Common myeloid progenitor, CD34-positive (primary cell): ENCODE data around the gene OR13J1.

Experiments
- CTCF ChIA-PET: fragments of 350-600 bp; sonication (Branson Sonifier 250); formaldehyde crosslinking; loops from one replicate; lab custom pipeline; 2021; ENCODE audit warnings: antibody characterized with exemption; lab: Charles Lee
- POLR2A ChIA-PET: fragments of 350-600 bp; sonication (Branson Sonifier 250); formaldehyde crosslinking; loops from one replicate; lab custom pipeline; 2021; ENCODE audit warnings: antibody characterized with exemption; lab: Charles Lee
- DNase-seq, 3 donors: peaks; one replicate each; pipeline versions ENCODE4 v3.0.0 to v3.0.0-alpha.2; 2013
- H3K27ac ChIP-seq, 2 experiments: 1 replicate in 1 of 2; 2 replicates in 1 of 2; pipeline ENCODE4 v1.7.0; 2013; ENCODE audit warnings: inconsistent platforms in 2 of 2, low read length in 2 of 2, mild to moderate bottlenecking in 2 of 2, low read depth in 1 of 2, moderate library complexity in 1 of 2; ENCODE audit not compliant: severe bottlenecking in 2 of 2, insufficient read depth in 1 of 2, poor library complexity in 1 of 2
- H3K27me3 ChIP-seq, 5 experiments: replicated peaks in 2 of 5; 1 replicate in 3 of 5; 2 replicates in 2 of 5; pipeline versions ENCODE4 v1.6.1 to v1.7.0; 2013; ENCODE audit warnings: low read length in 4 of 5, mild to moderate bottlenecking in 2 of 5, moderate library complexity in 2 of 5, inconsistent platforms in 1 of 5; ENCODE audit not compliant: insufficient read depth in 5 of 5, control insufficient read depth in 4 of 5
- H3K36me3 ChIP-seq, 4 experiments: 1 replicate in 2 of 4; 2 replicates in 2 of 4; pipeline versions ENCODE4 v1.6.1 to v1.7.0; 2013; ENCODE audit warnings: low read length in 3 of 4, control low read depth in 1 of 4, mild to moderate bottlenecking in 1 of 4; ENCODE audit not compliant: control insufficient read depth in 4 of 4, insufficient read depth in 4 of 4
- H3K4me1 ChIP-seq, 4 experiments: 1 replicate in 3 of 4; 2 replicates in 1 of 4; pipeline versions ENCODE4 v1.6.1 to v1.7.1; 2013; ENCODE audit warnings: low read length in 3 of 4, mild to moderate bottlenecking in 3 of 4, control low read depth in 1 of 4, inconsistent platforms in 1 of 4, moderate library complexity in 1 of 4; ENCODE audit not compliant: control insufficient read depth in 4 of 4, insufficient read depth in 4 of 4; ENCODE audit errors: control extremely low read depth in 1 of 4
- H3K4me3 ChIP-seq, 7 experiments: 1 replicate in 4 of 7; 2 replicates in 3 of 7; pipeline versions ENCODE4 v1.5.1 to v1.7.0; 2013; ENCODE audit warnings: mild to moderate bottlenecking in 7 of 7, low read length in 6 of 7, moderate library complexity in 6 of 7, inconsistent platforms in 2 of 7, low read depth in 2 of 7, control low read depth in 1 of 7; ENCODE audit not compliant: insufficient read depth in 4 of 7, control insufficient read depth in 1 of 7; ENCODE audit errors: extremely low read depth in 1 of 7
- H3K9me3 ChIP-seq, 5 experiments: 1 replicate in 4 of 5; 2 replicates in 1 of 5; pipeline versions ENCODE4 v1.6.1 to v1.7.1; 2013; ENCODE audit warnings: low read length in 4 of 5, mild to moderate bottlenecking in 2 of 5, inconsistent platforms in 1 of 5, low read depth in 1 of 5, moderate library complexity in 1 of 5; ENCODE audit not compliant: control insufficient read depth in 4 of 5, insufficient read depth in 2 of 5; ENCODE audit errors: control extremely low read depth in 1 of 5
- WGBS: methylation state at CpG from one replicate; pipeline ENCODE4 v1.1.5; 2013; ENCODE audit not compliant: insufficient coverage; 5-methylcytosine and 5-hydroxymethylcytosine counted together

The OR13J1 gene

GRCh38 chr9:35908504-35909125, 38.4 kb upstream of the OR13J1 start:
- Histone ChIP-seq H3K27me3 (peaks cover 0 to 3% (median 0%) of the 10 kb centered on the region in 5 experiments), H3K9me3 (no peaks in the 10 kb centered on the region), H3K36me3 (no peaks in the 10 kb centered on the region), H3K27ac (no peak overlapping the region), H3K4me1 (peaks cover 2 to 66% (median 51%) of the 10 kb centered on the region in 4 experiments), H3K4me3 (no peak overlapping the region)
- DNase-seq: no peak
- 96% methylated on average over 5 of the region's 9 CpGs for WGBS
- ChIA-PET POLR2A (no interaction called here), CTCF (interaction anchor here (0.7 to 9.6 kb wide), 2 partner anchors 35 to 46 kb away, joined by 3 to 104 read pairs; no protein-coding TSS in a partner anchor)

GRCh38 chr9:35907711-35908503, 37.7 kb upstream of the OR13J1 start:
- H3K4me3 ChIP-seq: peak overlapping the region in 1 of 7 experiments; percentile 20
- H3K4me1 ChIP-seq: peaks cover 2 to 66% (median 52%) of the 10 kb centered on the region in 4 experiments
- H3K36me3 ChIP-seq: no peaks in the 10 kb centered on the region
- DNase-seq: peak; percentile 69 to 85 (median 82)
- CTCF ChIA-PET: interaction anchor here (0.8 to 9.6 kb wide), 3 partner anchors 12 to 35 kb away, joined by 3 to 104 read pairs (median 3); no protein-coding TSS in a partner anchor
- peaks cover 0 to 3% (median 0%) of the 10 kb centered on the region in 5 experiments for H3K27me3 ChIP-seq
- 22% methylated on average over 10 of the region's 13 CpGs for WGBS
- POLR2A ChIA-PET: no interaction called here
- no peaks in the 10 kb centered on the region for H3K9me3 ChIP-seq
- H3K27ac ChIP-seq: no peak overlapping the region

- no peak overlapping the region for H3K27ac ChIP-seq
- peaks cover 0 to 3% (median 0%) of the 10 kb centered on the region in 5 experiments for H3K27me3 ChIP-seq
- H3K4me1 ChIP-seq: peaks cover 2 to 66% (median 52%) of the 10 kb centered on the region in 4 experiments
- ChIA-PET POLR2A (no interaction called here), CTCF (interaction anchor here (0.7 to 9.6 kb wide), 5 partner anchors 11 to 62 kb away, joined by 3 to 104 read pairs (median 3); no protein-coding TSS in a partner anchor)
- H3K9me3 ChIP-seq: no peaks in the 10 kb centered on the region
- WGBS: 84% methylated on average over 11 of the region's 14 CpGs
- no peak overlapping the region for H3K4me3 ChIP-seq
- no peaks in the 10 kb centered on the region for H3K36me3 ChIP-seq
- no peak for DNase-seq
These were observed 36.9 kb upstream of the OR13J1 start for GRCh38 chr9:35906923-35907699.

GRCh38 chr9:35905912-35906679, 35.9 kb upstream of the OR13J1 start, which contains the start of gene HRCT1:
HRCT1 (plus strand) TSS chr9:35906202; CDS start chr9:35906288, 86 bp downstream.
- ChIA-PET POLR2A (no interaction called here), CTCF (interaction anchor here (0.7 to 9.6 kb wide), 8 partner anchors 14 to 148 kb away, joined by 3 to 104 read pairs (median 3); partner anchors contain the start of gene FAM221B)
- H3K9me3 ChIP-seq: no peaks in the 10 kb centered on the region
- no peak for DNase-seq
- H3K27ac ChIP-seq: no peak within 1 kb of the TSS
- H3K4me3 ChIP-seq: no peak within 1 kb of the TSS
- peaks cover 2 to 56% (median 44%) of the 10 kb centered on the region in 4 experiments for H3K4me1 ChIP-seq
- WGBS: 86% methylated on average over 17 of the region's 30 CpGs
- peaks cover 0 to 3% (median 0%) of the 10 kb centered on the region in 5 experiments for H3K27me3 ChIP-seq
- H3K36me3 ChIP-seq: no peaks in the 10 kb centered on the region

- Histone ChIP-seq H3K27me3 (peaks cover 0 to 3% (median 0%) of the 10 kb centered on the region in 5 experiments), H3K27ac (no peak overlapping the region), H3K36me3 (no peaks in the 10 kb centered on the region), H3K4me3 (no peak overlapping the region), H3K4me1 (peaks cover 2 to 48% (median 35%) of the 10 kb centered on the region in 4 experiments), H3K9me3 (no peaks in the 10 kb centered on the region)
- CTCF ChIA-PET: interaction anchor here (0.7 to 9.6 kb wide), 7 partner anchors 14 to 147 kb away, joined by 3 to 104 read pairs (median 4); partner anchors contain the start of gene FAM221B
- DNase-seq: no peak
- POLR2A ChIA-PET: no interaction called here
- WGBS: 87% methylated on average over 7 of the region's 8 CpGs
These were observed 35.0 kb upstream of the OR13J1 start for GRCh38 chr9:35905051-35905781.
